Osteoblast (primary cell): ENCODE measurements around the gene ZBTB44. TPM values are rescaled to one million over a fixed set of nuclear protein-coding genes. Genes with fewer than 3 reads are reported as not detected.

Source experiments
- DNase-seq: peaks from one replicate; pipeline ENCODE4 v3.0.0; 2011; ENCODE audit warnings: low spot score, mixed read lengths; ENCODE audit not compliant: insufficient read length; ENCODE audit errors: missing footprints
- H2AFZ ChIP-seq: 2 replicates; pipeline ENCODE4 v1.6.0; 2011; ENCODE audit warnings: mild to moderate bottlenecking, low read length
- H3K27ac ChIP-seq: 2 replicates; pipeline ENCODE4 v1.5.1; 2011; ENCODE audit warnings: mild to moderate bottlenecking, low read depth, low read length, moderate library complexity
- H3K27me3 ChIP-seq: 2 replicates; pipeline ENCODE4 v1.6.0; 2012; ENCODE audit warnings: mild to moderate bottlenecking, control low read depth, inconsistent platforms, low read length, moderate library complexity; ENCODE audit not compliant: insufficient read depth
- H3K36me3 ChIP-seq: 2 replicates; pipeline ENCODE4 v1.5.1; 2011; ENCODE audit warnings: mild to moderate bottlenecking, low read length, control low read depth, moderate library complexity; ENCODE audit not compliant: insufficient read depth
- H3K4me1 ChIP-seq: 2 replicates; pipeline ENCODE4 v1.5.1; 2011; ENCODE audit warnings: mild to moderate bottlenecking, low read length, control low read depth, moderate library complexity; ENCODE audit not compliant: insufficient read depth
- H3K4me2 ChIP-seq: 2 replicates; pipeline ENCODE4 v1.6.0; 2011; ENCODE audit warnings: mild to moderate bottlenecking, low read length; ENCODE audit not compliant: insufficient read depth
- H3K4me3 ChIP-seq: fragments of 200-600 bp; sonication (generic); 3 replicates; pipeline ENCODE4 v1.5.1; 2012; ENCODE audit warnings: mild to moderate bottlenecking, low read length, inconsistent platforms; ENCODE audit not compliant: insufficient read depth
- H3K79me2 ChIP-seq: 2 replicates; pipeline ENCODE4 v1.6.0; 2012; ENCODE audit warnings: mild to moderate bottlenecking, low read length, control low read depth, inconsistent platforms; ENCODE audit not compliant: insufficient read depth
- H3K9me3 ChIP-seq: 2 replicates; pipeline ENCODE4 v1.5.1; 2011; ENCODE audit warnings: low read depth, low read length, control low read depth
- H4K20me1 ChIP-seq: 2 replicates; pipeline ENCODE4 v1.6.0; 2012; ENCODE audit warnings: mild to moderate bottlenecking, low read length, control low read depth; ENCODE audit not compliant: insufficient read depth
- total RNA-seq: library from RNA; depleted of rRNA; stranded (reverse); fragments of >200 nt; gene quantifications from 2 replicates; pipeline ENCODE4 v1.2.3, GENCODE V29; 2012
- TF ChIP-seq, protein P1 (sequence below): IDR thresholded peaks from 2 replicates; pipeline ENCODE4 v1.5.1; 2011; ENCODE audit warnings: mild to moderate bottlenecking, low read depth, low read length, moderate library complexity; ENCODE audit errors: extremely low read depth

ZBTB44 gene
- total RNA-seq, 1 donor: 50.3 TPM

DNA sequence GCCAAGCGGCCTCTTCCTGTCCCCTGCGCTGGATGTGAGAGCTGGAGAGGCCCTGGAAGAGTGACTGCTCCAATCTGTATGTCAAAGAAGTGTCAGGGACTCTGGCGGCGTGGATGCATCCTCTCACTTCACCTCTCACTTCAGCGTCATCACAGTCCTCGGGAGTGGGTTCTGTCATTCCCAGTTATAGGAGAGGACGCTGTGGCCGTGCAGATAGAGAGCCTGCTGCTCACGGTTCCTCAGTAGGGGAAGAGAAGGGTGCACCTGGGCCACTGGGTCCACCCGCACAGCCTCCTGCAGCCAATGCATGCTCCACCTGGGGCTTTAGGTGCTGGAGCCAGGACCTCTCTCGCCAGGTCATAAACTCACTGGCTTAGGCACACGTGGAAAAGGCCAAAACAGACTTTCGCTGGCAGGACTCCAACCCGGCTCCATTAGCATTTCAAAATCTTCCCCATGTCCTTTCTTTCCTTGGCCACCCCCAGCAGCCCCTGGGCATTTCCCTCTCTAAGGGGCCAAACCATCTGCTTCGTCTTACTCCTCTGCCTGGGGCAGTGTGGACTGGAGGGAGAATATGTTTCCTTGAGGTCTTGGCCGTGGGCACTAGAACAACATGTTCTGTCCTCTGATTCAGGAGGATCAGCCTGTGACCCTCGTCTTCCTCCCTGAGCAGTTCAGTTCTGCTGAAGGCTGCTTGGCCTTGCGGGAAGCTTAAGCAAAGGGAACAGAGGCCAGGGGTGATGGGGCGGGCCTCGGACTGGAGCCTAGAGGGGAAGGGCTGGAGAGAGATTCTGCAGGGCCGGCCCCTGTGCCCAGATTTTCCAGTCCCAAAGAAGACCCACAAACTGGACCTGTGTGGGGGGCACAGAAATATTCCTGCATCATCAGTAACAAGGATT, 97.3 kb downstream of the ZBTB44 start:
- Histone ChIP-seq H3K79me2 (no peaks in the 10 kb centered on the region), H3K4me3 (no peak overlapping the region), H3K27me3 (peaks cover 44% of the 10 kb centered on the region), H4K20me1 (no peaks in the 10 kb centered on the region), H3K4me1 (no peaks in the 10 kb centered on the region), H3K36me3 (no peaks in the 10 kb centered on the region), H3K9me3 (no peaks in the 10 kb centered on the region), H3K4me2 (no peak overlapping the region), H3K27ac (no peak overlapping the region), H2AFZ (no peak overlapping the region)
- peak; percentile 65 for DNase-seq
- TF ChIP-seq, protein P1, sequence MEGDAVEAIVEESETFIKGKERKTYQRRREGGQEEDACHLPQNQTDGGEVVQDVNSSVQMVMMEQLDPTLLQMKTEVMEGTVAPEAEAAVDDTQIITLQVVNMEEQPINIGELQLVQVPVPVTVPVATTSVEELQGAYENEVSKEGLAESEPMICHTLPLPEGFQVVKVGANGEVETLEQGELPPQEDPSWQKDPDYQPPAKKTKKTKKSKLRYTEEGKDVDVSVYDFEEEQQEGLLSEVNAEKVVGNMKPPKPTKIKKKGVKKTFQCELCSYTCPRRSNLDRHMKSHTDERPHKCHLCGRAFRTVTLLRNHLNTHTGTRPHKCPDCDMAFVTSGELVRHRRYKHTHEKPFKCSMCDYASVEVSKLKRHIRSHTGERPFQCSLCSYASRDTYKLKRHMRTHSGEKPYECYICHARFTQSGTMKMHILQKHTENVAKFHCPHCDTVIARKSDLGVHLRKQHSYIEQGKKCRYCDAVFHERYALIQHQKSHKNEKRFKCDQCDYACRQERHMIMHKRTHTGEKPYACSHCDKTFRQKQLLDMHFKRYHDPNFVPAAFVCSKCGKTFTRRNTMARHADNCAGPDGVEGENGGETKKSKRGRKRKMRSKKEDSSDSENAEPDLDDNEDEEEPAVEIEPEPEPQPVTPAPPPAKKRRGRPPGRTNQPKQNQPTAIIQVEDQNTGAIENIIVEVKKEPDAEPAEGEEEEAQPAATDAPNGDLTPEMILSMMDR: no peak

DNA sequence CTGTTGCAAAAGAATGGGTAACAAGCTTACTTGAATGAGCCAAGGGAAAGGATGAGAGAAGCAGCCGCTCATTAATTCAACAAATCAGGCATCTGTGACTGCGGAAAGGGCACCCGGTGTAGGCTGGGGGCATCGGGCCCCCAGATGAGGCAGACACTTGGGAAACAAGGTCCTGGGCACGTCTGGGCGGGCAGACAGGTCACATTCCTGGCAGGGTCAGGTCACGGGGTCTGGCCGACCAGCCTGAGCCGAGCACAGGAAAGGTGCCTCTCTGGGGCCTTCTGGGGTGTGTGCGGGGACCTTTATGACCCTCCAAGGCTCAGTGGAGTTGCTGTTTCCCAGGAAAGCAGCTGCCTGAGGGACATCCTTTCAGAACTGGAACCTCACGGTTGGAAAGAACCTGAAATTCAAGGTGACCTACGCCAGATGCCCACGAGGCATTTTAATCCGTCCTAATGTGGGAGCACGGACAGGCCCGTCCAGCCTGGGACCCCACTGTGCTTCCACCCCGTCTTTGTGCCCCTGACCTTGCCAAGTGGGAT, 98.1 kb downstream of the ZBTB44 start:
- Histone ChIP-seq H3K79me2 (no peaks in the 10 kb centered on the region), H3K4me3 (no peak overlapping the region), H3K27ac (no peak overlapping the region), H3K36me3 (no peaks in the 10 kb centered on the region), H3K4me1 (no peaks in the 10 kb centered on the region), H3K4me2 (no peak overlapping the region), H2AFZ (no peak overlapping the region), H3K27me3 (peaks cover 51% of the 10 kb centered on the region), H4K20me1 (no peaks in the 10 kb centered on the region), H3K9me3 (no peaks in the 10 kb centered on the region)
- TF ChIP-seq, protein P1: no peak
- peak; percentile 23 for DNase-seq

DNA sequence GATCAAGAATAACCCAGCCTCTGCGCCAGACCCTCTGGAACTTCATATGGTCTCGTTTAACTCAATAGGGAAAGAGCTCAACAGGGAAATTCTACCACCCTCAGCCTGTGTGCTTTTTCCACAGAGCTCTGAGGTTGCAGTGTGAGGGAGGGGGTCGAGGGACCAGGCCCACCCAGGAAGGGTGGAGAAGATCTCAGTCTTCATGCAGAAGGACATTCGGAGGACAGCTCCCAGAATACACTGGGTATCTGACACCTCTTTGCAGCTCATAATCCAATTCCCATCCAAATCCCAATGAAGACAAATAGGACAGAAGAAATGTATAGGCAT, 98.5 kb downstream of the ZBTB44 start:
- TF ChIP-seq, protein P1: no peak
- no peak overlapping the region for H3K27ac ChIP-seq
- H2AFZ ChIP-seq: no peak overlapping the region
- no peaks in the 10 kb centered on the region for H4K20me1 ChIP-seq
- H3K9me3 ChIP-seq: no peaks in the 10 kb centered on the region
- no peaks in the 10 kb centered on the region for H3K79me2 ChIP-seq
- no peaks in the 10 kb centered on the region for H3K36me3 ChIP-seq
- no peaks in the 10 kb centered on the region for H3K4me1 ChIP-seq
- H3K27me3 ChIP-seq: peaks cover 53% of the 10 kb centered on the region
- no peak overlapping the region for H3K4me3 ChIP-seq
- no peak overlapping the region for H3K4me2 ChIP-seq
- DNase-seq: peak; percentile 56

DNA sequence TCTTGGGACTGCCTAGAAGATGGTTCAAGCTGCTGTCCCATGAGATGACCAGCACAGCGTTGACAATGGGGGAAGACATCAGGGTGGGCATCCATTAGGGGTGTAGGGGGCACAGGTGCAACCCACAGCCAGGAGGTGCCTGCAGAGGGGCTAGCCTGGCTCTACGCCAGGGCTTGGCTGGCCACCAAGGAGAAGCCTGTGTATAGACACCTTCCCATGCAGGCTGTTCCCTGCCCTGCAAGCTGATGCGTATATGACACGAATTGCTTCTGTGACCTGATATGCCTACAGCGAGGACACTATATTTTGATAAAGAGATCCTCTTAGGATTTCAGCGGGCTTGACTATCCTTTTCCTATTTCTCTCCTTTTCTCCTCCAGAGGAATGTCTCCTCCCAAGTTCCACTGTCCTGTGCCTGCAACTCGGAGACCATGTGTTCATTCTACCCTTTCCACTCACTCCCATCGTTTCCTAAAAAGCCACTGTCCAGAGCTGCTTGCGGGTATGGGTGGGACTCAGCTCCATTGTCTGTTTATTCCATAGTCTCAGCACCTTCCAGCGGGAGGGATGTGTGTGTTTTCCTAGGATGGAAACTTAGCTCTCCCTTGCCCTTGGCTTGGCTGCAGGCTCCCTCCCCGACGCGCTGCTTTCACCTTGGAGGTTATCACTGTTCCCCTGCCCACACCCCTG, 99.0 kb downstream of the ZBTB44 start:
- Histone ChIP-seq H3K4me1 (no peaks in the 10 kb centered on the region), H4K20me1 (no peaks in the 10 kb centered on the region)

More for the DNA sequence above, 99.0 kb downstream of the ZBTB44 start:
- Histone ChIP-seq H3K27ac (no peak overlapping the region), H3K79me2 (no peaks in the 10 kb centered on the region), H3K36me3 (no peaks in the 10 kb centered on the region), H3K27me3 (peaks cover 52% of the 10 kb centered on the region), H3K4me2 (no peak overlapping the region), H2AFZ (no peak overlapping the region), H3K4me3 (no peak overlapping the region), H3K9me3 (no peaks in the 10 kb centered on the region)
- DNase-seq: peak; percentile 43
- TF ChIP-seq, protein P1: no peak
